BLaER1 (cell line): ENCODE data around the gene NADSYN1.
A peak's percentile ranks its signal among the peaks of the same experiment; 100 is the strongest.

Experiments used
- H3K27ac ChIP-seq: shearing (Covaris generic); formaldehyde crosslinking; 2 replicates; pipeline ENCODE4 v1.8.1; 2022
- H3K27me3 ChIP-seq: shearing (Covaris generic); formaldehyde crosslinking; 2 replicates; pipeline ENCODE4 v1.8.1; 2022
- H3K36me3 ChIP-seq: shearing (Covaris generic); formaldehyde crosslinking; 2 replicates; pipeline ENCODE4 v1.8.1; 2022
- H3K4me1 ChIP-seq: shearing (Covaris generic); formaldehyde crosslinking; 2 replicates; pipeline ENCODE4 v1.8.1; 2022
- H3K4me2 ChIP-seq: shearing (Covaris generic); formaldehyde crosslinking; 2 replicates; pipeline ENCODE4 v1.8.1; 2022
- H3K4me3 ChIP-seq: shearing (Covaris generic); formaldehyde crosslinking; 2 replicates; pipeline ENCODE4 v1.8.1; 2022
- H3K9ac ChIP-seq: shearing (Covaris generic); formaldehyde crosslinking; 2 replicates; pipeline ENCODE4 v1.8.1; 2022
- H3K9me3 ChIP-seq: shearing (Covaris generic); formaldehyde crosslinking; 2 replicates; pipeline ENCODE4 v1.8.1; 2022
- H4K20me1 ChIP-seq: shearing (Covaris generic); formaldehyde crosslinking; 2 replicates; pipeline ENCODE4 v1.8.1; 2022
- Cebpa-rat ChIP-seq: shearing (Covaris generic); IDR thresholded peaks from 2 replicates; pipeline ENCODE4 v1.8.1; 2022

Gene NADSYN1

GRCh38 chr11:71448257-71449171 lies 4.5 kb upstream of the NADSYN1 start, which contains the start of gene DHCR7:
Gene DHCR7 (minus strand): TSS chr11:71448393. CDS start chr11:71444952, 3,441 bp downstream.
- Histone ChIP-seq H3K36me3 (peaks cover 35% of the 10 kb centered on the region), H3K27me3 (no peaks in the 10 kb centered on the region), H3K4me3 (peak within 1 kb of the TSS; percentile 78), H3K9me3 (peaks cover 17% of the 10 kb centered on the region), H3K9ac (peak within 1 kb of the TSS; percentile 82), H3K27ac (peak within 1 kb of the TSS; percentile 62), H4K20me1 (peaks cover 5% of the 10 kb centered on the region), H3K4me2 (peak within 1 kb of the TSS; percentile 95), H3K4me1 (peaks cover 54% of the 10 kb centered on the region)
- TF ChIP-seq Cebpa-rat, result no peak

GRCh38 chr11:71449596-71449995 lies 3.4 kb upstream of the NADSYN1 start:
- Histone ChIP-seq H4K20me1 (peaks cover 15% of the 10 kb centered on the region), H3K4me3 (peak overlapping the region; percentile 78), H3K4me1 (peaks cover 62% of the 10 kb centered on the region), H3K9me3 (peaks cover 17% of the 10 kb centered on the region), H3K36me3 (peaks cover 27% of the 10 kb centered on the region), H3K4me2 (peak overlapping the region; percentile 95), H3K9ac (peak overlapping the region; percentile 82), H3K27ac (0 out of 2 replicates have a peak overlapping the region, but pooled peaks have one; percentile 62), H3K27me3 (no peaks in the 10 kb centered on the region)
- TF ChIP-seq Cebpa-rat, result no peak

- TF ChIP-seq Cebpa-rat, result no peak
- Histone ChIP-seq H3K27ac (no peak overlapping the region), H3K4me2 (peak overlapping the region; percentile 95), H3K4me3 (no peak overlapping the region), H3K27me3 (no peaks in the 10 kb centered on the region), H3K4me1 (peaks cover 68% of the 10 kb centered on the region), H3K9me3 (peaks cover 13% of the 10 kb centered on the region), H4K20me1 (peaks cover 24% of the 10 kb centered on the region), H3K36me3 (peaks cover 27% of the 10 kb centered on the region), H3K9ac (no peak overlapping the region)
Measured at GRCh38 chr11:71450507-71450906, 2.5 kb upstream of the NADSYN1 start.

- Histone ChIP-seq H3K36me3 (peaks cover 27% of the 10 kb centered on the region), H3K27ac (no peak overlapping the region), H4K20me1 (peaks cover 27% of the 10 kb centered on the region), H3K4me3 (no peak overlapping the region), H3K9me3 (peaks cover 9% of the 10 kb centered on the region), H3K27me3 (no peaks in the 10 kb centered on the region), H3K4me1 (peaks cover 68% of the 10 kb centered on the region), H3K9ac (no peak overlapping the region), H3K4me2 (peak overlapping the region; percentile 95)
- TF ChIP-seq Cebpa-rat, result no peak
Measured at GRCh38 chr11:71450939-71451338, 2.1 kb upstream of the NADSYN1 start.

- no peaks in the 10 kb centered on the region for H3K27me3 ChIP-seq
- peak overlapping the region; percentile 76 for H3K9ac ChIP-seq
- H3K4me2 ChIP-seq, result peak overlapping the region; percentile 95
- 0 out of 2 replicates have a peak, but pooled peaks cover 1% of the 10 kb centered on the region for H3K9me3 ChIP-seq
- TF ChIP-seq Cebpa-rat, result no peak
- H4K20me1 ChIP-seq, result peaks cover 35% of the 10 kb centered on the region
- H3K36me3 ChIP-seq, result peaks cover 29% of the 10 kb centered on the region
- peak overlapping the region; percentile 91 for H3K4me3 ChIP-seq
- peaks cover 67% of the 10 kb centered on the region for H3K4me1 ChIP-seq
- H3K27ac ChIP-seq, result peak overlapping the region; percentile 59; the same call in 1 of the 2 replicates
Measured at GRCh38 chr11:71451596-71452198, 1.3 kb upstream of the NADSYN1 start.

GRCh38 chr11:71452199-71453036 lies 585 bp upstream of the NADSYN1 start:
- Histone ChIP-seq H4K20me1 (peaks cover 40% of the 10 kb centered on the region), H3K27ac (peak overlapping the region; percentile 59), H3K9ac (peak overlapping the region; percentile 76), H3K36me3 (peaks cover 31% of the 10 kb centered on the region), H3K4me1 (peaks cover 59% of the 10 kb centered on the region), H3K9me3 (no peaks in the 10 kb centered on the region), H3K4me3 (peak overlapping the region; percentile 91), H3K4me2 (peak overlapping the region; percentile 95), H3K27me3 (no peaks in the 10 kb centered on the region)
- no peak for TF ChIP-seq Cebpa-rat

- Histone ChIP-seq H3K27ac (peak overlapping the region; percentile 77; the same call in 1 of the 2 replicates), H3K4me2 (peak overlapping the region; percentile 95), H3K4me1 (peaks cover 53% of the 10 kb centered on the region), H3K9ac (peak overlapping the region; percentile 84), H3K36me3 (peaks cover 46% of the 10 kb centered on the region), H4K20me1 (peaks cover 55% of the 10 kb centered on the region), H3K4me3 (peak overlapping the region; percentile 91), H3K9me3 (no peaks in the 10 kb centered on the region), H3K27me3 (no peaks in the 10 kb centered on the region)
- TF ChIP-seq Cebpa-rat, result no peak
Measured at GRCh38 chr11:71453918-71454304, 908 bp downstream of the NADSYN1 start.

- no peaks in the 10 kb centered on the region for H3K9me3 ChIP-seq
- peaks cover 60% of the 10 kb centered on the region for H4K20me1 ChIP-seq
- H3K36me3 ChIP-seq, result peaks cover 53% of the 10 kb centered on the region
- H3K9ac ChIP-seq, result peak overlapping the region; percentile 84; the same call in 1 of the 2 replicates
- H3K4me1 ChIP-seq, result peaks cover 46% of the 10 kb centered on the region
- peak overlapping the region; percentile 91; the same call in 1 of the 2 replicates for H3K4me3 ChIP-seq
- peak overlapping the region; percentile 95 for H3K4me2 ChIP-seq
- H3K27me3 ChIP-seq, result no peaks in the 10 kb centered on the region
- H3K27ac ChIP-seq, result no peak overlapping the region
- no peak for TF ChIP-seq Cebpa-rat
Measured at GRCh38 chr11:71454470-71455113, 1.6 kb downstream of the NADSYN1 start.

GRCh38 chr11:71456294-71456693 lies 3.3 kb downstream of the NADSYN1 start:
- Histone ChIP-seq H3K4me3 (no peak overlapping the region), H3K9me3 (no peaks in the 10 kb centered on the region), H3K4me1 (peaks cover 29% of the 10 kb centered on the region), H3K27ac (no peak overlapping the region), H3K4me2 (no peak overlapping the region), H3K9ac (no peak overlapping the region), H3K27me3 (no peaks in the 10 kb centered on the region), H3K36me3 (peaks cover 70% of the 10 kb centered on the region), H4K20me1 (peaks cover 60% of the 10 kb centered on the region)
- no peak for TF ChIP-seq Cebpa-rat
